ENCODE data around the gene EXD3. TPM values are rescaled to one million over a fixed set of nuclear protein-coding genes. Genes with fewer than 3 reads are reported as not detected.
A peak's percentile ranks its signal among the peaks of the same experiment; 100 is the strongest.
"Not testable (repeated sequence)": the region's sequence is repeated elsewhere in the genome, so short reads cannot be mapped to it uniquely, and the experiment has no call there.

EXD3 gene
- total RNA-seq, 3 donors from 2014 or later, result 39.4 to 56.7 (median 40.1) TPM

GRCh38 chr9:137265496-137266161 is 157.3 kb downstream of the EXD3 start:
- ATAC-seq, result no peak
- H3K36me3 ChIP-seq (ENCODE audit: low read depth), result peaks cover 3% of the 10 kb centered on the region
- DNase-seq, result no peak
- H3K9me3 ChIP-seq, result no peaks in the 10 kb centered on the region
- H3K4me3 ChIP-seq, result no peak overlapping the region
- H3K4me1 ChIP-seq (ENCODE audit: low read depth), result peaks cover 22% of the 10 kb centered on the region
- TF ChIP-seq, protein P1, sequence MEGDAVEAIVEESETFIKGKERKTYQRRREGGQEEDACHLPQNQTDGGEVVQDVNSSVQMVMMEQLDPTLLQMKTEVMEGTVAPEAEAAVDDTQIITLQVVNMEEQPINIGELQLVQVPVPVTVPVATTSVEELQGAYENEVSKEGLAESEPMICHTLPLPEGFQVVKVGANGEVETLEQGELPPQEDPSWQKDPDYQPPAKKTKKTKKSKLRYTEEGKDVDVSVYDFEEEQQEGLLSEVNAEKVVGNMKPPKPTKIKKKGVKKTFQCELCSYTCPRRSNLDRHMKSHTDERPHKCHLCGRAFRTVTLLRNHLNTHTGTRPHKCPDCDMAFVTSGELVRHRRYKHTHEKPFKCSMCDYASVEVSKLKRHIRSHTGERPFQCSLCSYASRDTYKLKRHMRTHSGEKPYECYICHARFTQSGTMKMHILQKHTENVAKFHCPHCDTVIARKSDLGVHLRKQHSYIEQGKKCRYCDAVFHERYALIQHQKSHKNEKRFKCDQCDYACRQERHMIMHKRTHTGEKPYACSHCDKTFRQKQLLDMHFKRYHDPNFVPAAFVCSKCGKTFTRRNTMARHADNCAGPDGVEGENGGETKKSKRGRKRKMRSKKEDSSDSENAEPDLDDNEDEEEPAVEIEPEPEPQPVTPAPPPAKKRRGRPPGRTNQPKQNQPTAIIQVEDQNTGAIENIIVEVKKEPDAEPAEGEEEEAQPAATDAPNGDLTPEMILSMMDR (IDR thresholded peaks at IDR 0.05), result no peak
- intact Hi-C loops (cut with DNase I, micrococcal nuclease), result no loop called here

GRCh38 chr9:137264067-137264466 is 158.9 kb downstream of the EXD3 start:
- TF ChIP-seq, protein P1 (IDR thresholded peaks at IDR 0.05), result no peak
- intact Hi-C loops (cut with DNase I, micrococcal nuclease), result no loop called here
- ATAC-seq (no peak), DNase-seq (peak in 1 of 3 donors; percentile 24)
- Histone ChIP-seq H3K36me3 (ENCODE audit: low read depth) (peaks cover 3% of the 10 kb centered on the region), H3K9me3 (no peaks in the 10 kb centered on the region), H3K4me1 (ENCODE audit: low read depth) (peaks cover 15% of the 10 kb centered on the region), H3K4me3 (no peak overlapping the region)

DNA sequence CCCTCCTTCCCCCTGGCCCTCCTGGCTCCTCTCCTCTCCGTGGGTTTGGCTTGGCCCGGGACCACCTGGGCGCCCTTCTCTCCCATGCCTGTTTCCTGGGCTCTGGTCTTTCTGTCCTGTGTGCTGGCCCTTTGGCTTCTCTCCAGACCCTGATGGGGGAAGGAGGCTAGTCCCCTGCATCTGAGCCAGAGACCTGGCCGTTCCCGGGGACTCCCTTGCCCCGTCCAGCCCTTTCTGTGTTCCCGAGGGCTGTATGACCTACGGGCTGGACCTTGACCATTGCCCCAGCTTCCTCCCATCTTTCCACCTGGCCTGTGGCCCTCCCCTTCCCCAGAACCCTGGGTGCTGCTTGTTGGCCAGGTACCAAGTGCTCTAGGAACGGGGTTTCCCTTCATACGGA is 159.5 kb downstream of the EXD3 start:
- no peak for ATAC-seq
- H3K36me3 ChIP-seq (ENCODE audit: low read depth), result peaks cover 3% of the 10 kb centered on the region
- intact Hi-C loops (cut with DNase I, micrococcal nuclease), result no loop called here

GRCh38 chr9:137262909-137263285 is 160.1 kb downstream of the EXD3 start:
- DNase-seq (peak in 1 of 3 donors; percentile 28), ATAC-seq (peak; percentile 10)
- TF ChIP-seq, protein P1 (IDR thresholded peaks at IDR 0.05), result no peak

More for the DNA sequence above, 159.5 kb downstream of the EXD3 start:
- TF ChIP-seq, protein P1 (IDR thresholded peaks at IDR 0.05), result no peak
- Histone ChIP-seq H3K4me3 (no peak overlapping the region), H3K4me1 (ENCODE audit: low read depth) (peaks cover 9% of the 10 kb centered on the region), H3K9me3 (no peaks in the 10 kb centered on the region)
- peak in 1 of 3 donors; percentile 22 for DNase-seq

GRCh38 chr9:137262173-137262908 is 160.6 kb downstream of the EXD3 start:
- H3K36me3 ChIP-seq (ENCODE audit: low read depth); H3K4me1 ChIP-seq (ENCODE audit: low read depth); ATAC-seq; H3K4me3 ChIP-seq; H3K9me3 ChIP-seq; intact Hi-C loops (cut with DNase I, micrococcal nuclease): not testable (repeated sequence)
- DNase-seq, result peak in 1 of 3 donors; percentile 46
- TF ChIP-seq, protein P1 (IDR thresholded peaks at IDR 0.05), result peak; percentile 8

More at GRCh38 chr9:137262909-137263285, 160.1 kb downstream of the EXD3 start:
- Histone ChIP-seq H3K4me3 (no peak overlapping the region), H3K9me3 (no peaks in the 10 kb centered on the region), H3K36me3 (ENCODE audit: low read depth) (peaks cover 3% of the 10 kb centered on the region), H3K4me1 (ENCODE audit: low read depth) (peaks cover 6% of the 10 kb centered on the region)
- intact Hi-C loops (cut with DNase I, micrococcal nuclease), result no loop called here

Small RNA genes within 50 kb of the gene (microRNA-seq; reads per million reads assigned to microRNA genes)
- not detected for gene MIR7114

Other genes with a start within 250 kb of the EXD3 start
- gene ANAPC2, start 234.6 kb downstream of the EXD3 start, total RNA-seq, result 10 to 100 TPM; 60.8 to 65.9 (median 61.7) TPM
- 10 to 100 TPM; 56.7 to 71.1 (median 64.0) TPM for gene SSNA1, start 234.5 kb downstream of the EXD3 start, total RNA-seq
- 100 to 1,000 TPM in 2 of 3 donors, 10 to 100 TPM in 1; 73.8 to 170 (median 122) TPM for gene TPRN, start 222.4 kb downstream of the EXD3 start, total RNA-seq
- gene TMEM203, start 217.5 kb downstream of the EXD3 start, total RNA-seq, result 10 to 100 TPM; 30.6 to 40.4 (median 40.0) TPM
- 10 to 100 TPM; 15.9 to 19.7 (median 19.0) TPM for gene NDOR1, start 217.5 kb downstream of the EXD3 start, total RNA-seq
- 1 to 10 TPM; 5.3 to 7.1 (median 5.8) TPM for gene RNF208, start 200.9 kb downstream of the EXD3 start, total RNA-seq
- not detected for gene CYSRT1, start 198.0 kb downstream of the EXD3 start, total RNA-seq
- not detected for gene RNF224, start 195.7 kb downstream of the EXD3 start, total RNA-seq
- gene SLC34A3, start 192.3 kb downstream of the EXD3 start, total RNA-seq, result not detected
- gene TUBB4B, start 181.9 kb downstream of the EXD3 start, total RNA-seq, result 100 to 1,000 TPM; 286 to 379 (median 332) TPM
- not detected for gene STPG3, start 171.9 kb downstream of the EXD3 start, total RNA-seq
- gene NELFB, start 167.8 kb downstream of the EXD3 start, total RNA-seq, result 10 to 100 TPM; 52.9 to 66.2 (median 60.5) TPM
- 10 to 100 TPM; 23.3 to 48.6 (median 45.3) TPM for gene TOR4A, start 145.4 kb downstream of the EXD3 start, total RNA-seq
- 100 to 1,000 TPM in 2 of 3 donors, 10 to 100 TPM in 1; 61.4 to 171 (median 146) TPM for gene NRARP, start 120.9 kb downstream of the EXD3 start, total RNA-seq
- 10 to 100 TPM; 18.0 to 41.5 (median 27.2) TPM for gene NOXA1, start 231 bp upstream of the EXD3 start, total RNA-seq
- gene ENTPD8, start 18.2 kb upstream of the EXD3 start, total RNA-seq, result 100 to 1,000 TPM in 1 of 3 donors, 10 to 100 TPM in 2; 36.7 to 127 (median 74.8) TPM
- gene NSMF, start 36.2 kb upstream of the EXD3 start, total RNA-seq, result 10 to 100 TPM; 30.1 to 48.0 (median 43.4) TPM
- gene PNPLA7, start 127.2 kb upstream of the EXD3 start, total RNA-seq, result 10 to 100 TPM; 16.7 to 27.4 (median 17.2) TPM
- gene MRPL41, start 128.7 kb upstream of the EXD3 start, total RNA-seq, result 10 to 100 TPM; 67.1 to 93.8 (median 93.5) TPM
- 10 to 100 TPM; 24.5 to 33.5 (median 29.3) TPM for gene DPH7, start 155.8 kb upstream of the EXD3 start, total RNA-seq
- 10 to 100 TPM; 14.2 to 18.5 (median 18.4) TPM for gene ZMYND19, start 167.3 kb upstream of the EXD3 start, total RNA-seq
- 100 to 1,000 TPM in 1 of 3 donors, 10 to 100 TPM in 2; 58.1 to 111 (median 100.0) TPM for gene ARRDC1, start 182.5 kb upstream of the EXD3 start, total RNA-seq
- 10 to 100 TPM; 78.4 to 90.8 (median 83.3) TPM for gene EHMT1, start 195.8 kb upstream of the EXD3 start, total RNA-seq

Data from mucosa of descending colon (tissue), 3 donors.